HG03342 (cell line): ENCODE measurements around the gene C20orf141.

Experiments used
- ATAC-seq: cut with Tn5 transposase; IDR thresholded peaks from one replicate; pipeline ENCODE4 v1.9.1; 2021; ENCODE audit warnings: mild to moderate bottlenecking, moderate library complexity; ENCODE audit not compliant: unreplicated experiment

C20orf141 gene

GRCh38 chr20:2845607-2846006 lies 30.8 kb downstream of the C20orf141 start:
- no peak for ATAC-seq

- no peak for ATAC-seq
Measured at GRCh38 chr20:2846698-2847097, 31.9 kb downstream of the C20orf141 start.

- ATAC-seq = no peak
Measured at GRCh38 chr20:2847802-2848201, 33.0 kb downstream of the C20orf141 start.

- no peak for ATAC-seq
Measured at GRCh38 chr20:2849529-2849928, 34.7 kb downstream of the C20orf141 start.

GRCh38 chr20:2851086-2851485 lies 36.3 kb downstream of the C20orf141 start:
- no peak for ATAC-seq

GRCh38 chr20:2858591-2858990 lies 43.8 kb downstream of the C20orf141 start:
- no peak for ATAC-seq

- ATAC-seq = no peak
Measured at GRCh38 chr20:2859330-2860121, 44.7 kb downstream of the C20orf141 start.

GRCh38 chr20:2864626-2865025 lies 49.8 kb downstream of the C20orf141 start:
- no peak for ATAC-seq

GRCh38 chr20:2865101-2865500 lies 50.3 kb downstream of the C20orf141 start:
- no peak for ATAC-seq
